GM19043 (cell line): ENCODE measurements around the gene DNAAF8.

Experiments used
- ATAC-seq: cut with Tn5 transposase; IDR thresholded peaks from one replicate; pipeline ENCODE4 v1.9.1; 2021; ENCODE audit warnings: low read depth; ENCODE audit not compliant: unreplicated experiment

Gene DNAAF8

DNA sequence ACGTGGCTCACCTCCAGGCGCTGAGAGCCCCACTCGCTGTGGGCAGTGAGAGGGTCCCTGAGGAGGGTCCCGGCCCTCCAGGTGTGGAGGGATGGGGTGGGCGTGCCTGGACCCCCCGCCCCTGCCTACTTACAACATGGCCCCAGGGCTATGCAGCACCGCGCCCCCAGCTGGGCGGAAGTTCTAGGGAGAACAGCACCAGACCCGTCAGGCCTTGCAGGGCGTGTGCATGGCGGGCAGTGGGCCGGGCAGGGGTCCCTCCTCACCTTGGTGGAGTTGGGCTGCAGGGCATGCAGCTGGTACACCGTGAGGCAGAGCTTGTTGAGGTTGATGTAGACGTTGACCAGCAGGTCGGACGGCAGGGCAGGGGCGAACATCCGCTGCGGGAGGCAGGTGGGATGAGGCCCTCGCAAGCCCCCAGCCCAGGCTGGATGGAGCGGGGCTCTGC lies 63.5 kb downstream of the DNAAF8 start:
- ATAC-seq = no peak

DNA sequence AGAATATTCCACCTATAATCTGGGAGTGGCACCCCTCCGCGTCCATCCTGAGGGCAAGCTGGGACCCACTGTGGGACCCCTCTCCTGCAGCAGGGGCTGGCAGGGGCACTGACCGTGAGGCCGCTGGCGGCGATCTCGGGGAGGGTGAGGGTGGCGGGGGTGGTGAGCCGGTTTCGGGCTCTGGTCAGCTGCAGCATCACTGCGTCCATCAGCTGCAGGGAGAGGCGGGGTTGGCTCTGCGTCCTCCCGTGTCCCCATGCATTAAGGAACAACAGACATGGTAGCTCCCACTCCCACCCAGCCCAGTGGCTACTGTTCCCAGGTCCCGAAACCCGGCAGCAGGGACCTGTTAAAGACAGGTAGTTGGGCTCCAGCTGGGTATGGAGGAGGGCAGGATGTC lies 64.1 kb downstream of the DNAAF8 start:
- no peak for ATAC-seq
